ENCODE data around the gene PGAM1.
"Not testable (repeated sequence)": the region's sequence is repeated elsewhere in the genome, so short reads cannot be mapped to it uniquely, and the experiment has no call there.

PGAM1 gene

GRCh38 chr10:97459933-97460332 is 33.9 kb downstream of the PGAM1 start:
- no peak for DNase-seq

GRCh38 chr10:97462309-97462708 is 36.3 kb downstream of the PGAM1 start:
- DNase-seq: no peak

- no peak for DNase-seq
Observed at GRCh38 chr10:97463363-97464132, 37.6 kb downstream of the PGAM1 start.

DNA sequence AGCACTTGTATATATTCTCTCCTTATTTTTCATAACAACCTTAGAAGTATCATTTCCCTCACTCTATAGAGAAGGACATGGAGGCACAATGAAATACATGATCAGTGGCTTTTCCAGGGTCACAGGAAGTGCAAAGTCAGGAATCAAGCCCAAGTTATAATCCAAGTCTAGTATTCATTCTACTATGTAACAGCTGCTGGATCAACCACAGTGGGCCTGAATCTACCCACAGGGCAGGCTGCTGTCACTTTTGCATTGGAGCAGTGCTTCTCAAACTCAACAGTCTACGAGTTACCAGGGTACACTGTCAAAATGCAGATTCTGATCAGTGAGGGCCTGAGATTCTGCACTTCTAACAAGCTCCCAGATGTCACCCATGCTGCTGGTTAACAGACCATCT is 38.2 kb downstream of the PGAM1 start:
- no peak for DNase-seq

- no peak for DNase-seq
Observed at GRCh38 chr10:97465982-97466381, 40.0 kb downstream of the PGAM1 start.

DNA sequence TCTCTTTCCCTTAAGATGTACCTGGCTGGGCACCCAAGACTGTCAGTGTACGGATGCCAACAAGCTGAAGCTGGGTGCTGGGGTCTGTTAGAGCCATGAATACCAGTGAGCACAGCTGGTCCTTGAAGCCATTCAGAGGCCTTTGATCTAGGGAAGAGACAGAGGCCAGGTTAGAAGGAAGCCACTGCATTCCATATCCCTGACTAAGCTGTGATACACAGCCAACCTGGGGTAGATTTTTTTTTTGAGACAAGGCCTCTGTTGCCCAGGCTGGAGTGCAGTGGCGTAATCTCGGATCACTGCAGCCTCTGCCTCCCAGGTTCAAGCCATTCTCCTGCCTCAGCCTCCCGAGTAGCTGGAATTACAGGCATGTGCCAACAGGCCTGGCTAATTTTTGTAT is 40.8 kb downstream of the PGAM1 start:
- DNase-seq: no peak

- no peak for DNase-seq
Observed at GRCh38 chr10:97468162-97468561, 42.2 kb downstream of the PGAM1 start.

DNA sequence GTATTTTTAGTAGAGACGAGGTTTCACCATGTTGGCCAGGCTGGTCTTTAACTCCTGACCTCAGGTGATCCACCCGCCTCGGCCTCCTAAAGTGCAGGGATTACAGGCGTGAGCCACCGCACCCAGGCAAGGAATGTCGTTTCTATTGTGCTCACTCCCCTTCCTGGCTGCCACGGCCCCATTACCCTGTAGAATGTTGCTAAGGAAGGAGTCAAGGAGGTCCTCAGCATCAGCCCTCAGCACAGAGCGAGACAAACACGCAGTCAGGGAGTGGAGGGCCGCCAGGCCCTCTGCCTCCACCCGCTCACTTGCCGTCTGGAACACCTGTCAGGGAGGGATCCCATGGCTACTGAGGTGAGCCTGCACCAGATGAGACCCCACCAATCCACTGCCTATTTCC is 42.8 kb downstream of the PGAM1 start:
- not testable (repeated sequence) for DNase-seq

- no peak for DNase-seq
Observed at GRCh38 chr10:97474918-97475317, 48.9 kb downstream of the PGAM1 start.

DNA sequence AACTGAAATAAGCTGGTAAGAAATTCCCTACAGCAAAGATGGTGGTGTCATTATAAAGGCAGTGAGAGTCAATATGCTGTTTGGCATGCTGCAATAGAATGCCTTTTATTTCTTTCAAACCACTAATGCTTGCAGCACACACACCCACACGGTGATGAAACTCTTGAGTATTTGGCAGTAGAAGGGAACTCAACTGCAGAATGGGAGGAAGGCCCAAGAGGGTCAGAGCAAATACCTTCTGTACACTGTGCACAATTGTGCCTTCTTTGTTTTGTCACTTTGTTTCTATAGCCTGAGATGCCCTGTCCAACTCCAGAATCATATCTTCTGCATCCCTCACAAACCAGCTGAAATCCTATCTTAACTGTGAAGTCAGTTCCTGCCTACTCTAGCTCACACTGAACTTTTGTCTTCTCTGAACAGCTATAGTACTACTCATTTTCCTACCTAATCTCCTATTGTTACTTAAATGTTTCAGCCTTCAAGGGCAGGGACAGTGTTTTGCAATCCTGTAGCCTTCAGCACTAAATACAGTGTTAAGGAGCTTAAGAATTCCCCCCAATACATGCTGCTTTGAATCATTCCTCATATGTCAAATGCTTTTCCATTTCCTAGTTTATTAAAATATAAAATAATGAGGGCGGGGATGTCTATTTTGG is 50.1 kb downstream of the PGAM1 start:
- DNase-seq: no peak

DNA sequence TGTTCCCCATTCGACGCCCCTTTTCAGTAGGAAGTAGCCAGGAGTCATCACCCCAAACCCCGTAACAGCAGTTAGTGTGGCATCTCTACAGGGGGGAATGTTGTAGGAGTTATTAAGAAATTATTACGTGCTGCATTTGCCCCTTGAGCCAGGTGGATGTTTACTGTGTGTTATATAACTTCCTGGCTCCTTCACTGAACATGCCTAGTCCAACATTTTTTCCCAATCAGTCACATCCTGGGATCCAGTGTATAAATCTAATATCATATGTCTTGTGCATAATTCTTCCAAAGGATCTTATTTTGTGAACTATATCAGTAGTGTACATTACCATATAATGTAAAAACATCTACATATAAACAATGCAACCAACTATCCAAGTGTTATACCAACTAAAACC is 53.4 kb downstream of the PGAM1 start:
- not testable (repeated sequence) for DNase-seq

GRCh38 chr10:97479939-97480338 is 53.9 kb downstream of the PGAM1 start:
- no peak for DNase-seq

DNA sequence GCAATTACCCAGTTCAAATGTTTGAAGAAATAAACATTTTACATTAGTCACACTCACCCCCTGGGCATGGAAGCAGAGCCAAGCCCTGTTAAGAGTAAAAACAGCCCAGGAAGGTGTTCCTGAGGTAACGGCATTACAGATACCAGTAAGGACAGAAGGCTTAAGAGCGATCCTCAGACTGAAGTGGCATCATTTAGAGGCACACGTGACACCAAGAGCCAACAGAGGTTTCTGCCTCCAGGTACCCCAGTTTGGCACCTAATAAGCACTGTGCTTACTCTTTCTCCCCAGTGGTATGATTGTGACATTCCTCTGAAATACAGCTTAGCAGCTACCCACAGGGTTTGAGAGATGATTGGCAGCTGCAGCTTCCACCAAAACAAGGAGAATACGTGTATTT is 55.1 kb downstream of the PGAM1 start:
- DNase-seq: no peak

DNA sequence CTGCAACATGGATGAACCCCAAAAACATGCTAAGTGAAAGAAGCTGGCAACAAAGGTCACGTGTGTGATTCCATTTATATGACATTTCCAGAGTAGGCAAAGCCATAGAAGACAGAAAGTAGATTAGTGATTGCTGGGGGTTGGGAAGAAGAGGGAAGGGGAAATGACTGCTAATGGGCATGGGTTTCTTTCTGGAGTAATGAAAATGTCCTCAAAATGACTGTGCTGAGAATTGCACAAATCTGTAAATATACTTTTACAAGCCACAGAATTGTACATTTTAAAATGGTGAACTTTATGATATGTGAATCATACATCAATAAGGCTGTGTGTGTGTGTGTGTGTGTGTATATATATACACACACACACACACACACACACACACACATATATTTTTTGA is 56.4 kb downstream of the PGAM1 start:
- no peak for DNase-seq
